Measurements from ENCODE around the gene WDR73.
"Not testable (repeated sequence)": the region's sequence is repeated elsewhere in the genome, so short reads cannot be mapped to it uniquely, and the experiment has no call there.

The WDR73 gene

DNA sequence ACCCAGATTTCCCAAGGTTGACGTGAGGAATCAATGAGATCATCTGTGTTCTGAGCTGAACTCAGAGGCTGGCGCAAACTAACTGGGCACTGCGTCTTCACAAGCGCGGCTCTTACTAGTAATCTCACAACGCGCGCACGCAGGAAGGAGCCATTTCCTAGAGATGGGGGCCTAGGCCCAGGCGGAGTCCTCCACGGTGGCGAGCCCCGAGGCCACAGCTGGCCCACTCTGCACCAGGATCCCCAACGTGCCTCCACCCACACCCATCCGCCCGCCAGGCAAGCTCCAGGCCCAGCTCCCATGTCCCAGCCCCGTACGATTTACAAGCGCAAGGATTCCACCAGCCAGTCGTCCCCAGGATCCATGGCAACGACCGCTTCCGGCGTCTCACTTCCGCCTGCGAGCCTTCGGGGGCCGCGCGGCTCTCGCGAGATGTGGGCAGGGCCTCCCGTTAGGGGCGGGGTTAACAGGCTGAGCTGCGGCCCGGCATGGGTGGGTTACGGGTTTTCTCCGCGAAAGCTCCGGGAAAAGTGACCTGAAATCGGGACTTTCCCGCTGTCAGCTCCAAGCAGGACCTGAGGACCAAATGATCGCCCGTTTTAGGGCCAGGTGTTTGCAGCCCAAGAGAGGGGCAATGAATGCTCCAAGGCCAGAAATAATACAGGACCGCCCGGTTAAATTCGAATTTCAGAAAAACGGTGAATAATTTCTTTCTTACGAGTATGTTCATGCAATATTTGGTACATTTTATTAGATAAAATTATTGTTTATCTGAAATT is at the start of gene WDR73:
TSS of gene WDR73 (minus strand) at position 374 of the 779 bp plus-strand sequence. CDS start at position 365, 9 bp downstream.
- peak; percentile 97 for DNase-seq

DNA sequence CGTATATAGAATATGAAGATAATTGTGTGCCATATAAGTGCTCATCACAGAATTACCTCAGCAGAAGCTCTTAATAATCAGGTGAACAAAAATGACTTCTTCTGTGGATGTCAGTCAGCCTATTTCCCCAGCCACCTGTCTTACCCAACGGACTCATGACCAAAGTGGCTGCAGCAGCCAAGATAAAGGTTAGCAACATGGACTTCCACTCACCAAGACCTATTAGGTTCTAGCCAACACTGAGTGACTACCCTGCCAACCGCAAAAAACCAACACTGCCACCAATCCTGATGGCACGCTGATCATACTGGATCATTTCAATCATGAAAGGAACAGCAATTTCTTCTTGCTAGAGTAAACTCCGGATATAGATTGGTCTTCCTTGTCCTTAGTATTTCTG is 49.7 kb upstream of the WDR73 start:
- no peak for DNase-seq

DNA sequence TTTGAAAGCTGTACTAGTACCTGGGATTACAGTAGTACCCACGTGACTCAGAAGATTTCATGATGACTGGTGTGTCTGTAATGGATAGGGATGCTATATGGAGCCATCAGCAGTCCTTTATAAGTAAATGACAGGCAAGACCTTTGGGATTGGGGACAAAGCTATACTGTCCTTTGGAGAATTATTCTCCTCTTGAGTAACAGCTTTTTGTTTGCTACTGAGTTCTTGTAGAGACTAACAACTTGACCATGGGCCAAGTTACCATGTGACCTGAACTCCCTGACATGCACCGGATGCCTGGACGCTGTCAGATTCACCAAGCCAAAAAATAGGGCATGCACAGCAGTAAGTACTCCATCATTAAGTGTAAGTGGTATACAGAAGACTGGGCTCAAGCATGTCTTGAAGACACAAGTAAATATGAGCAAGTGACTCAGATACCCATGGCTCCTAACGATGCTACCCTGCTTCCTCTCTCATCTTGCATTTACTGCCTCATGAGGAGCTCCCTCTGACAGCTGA is 48.9 kb upstream of the WDR73 start:
- no peak for DNase-seq

DNA sequence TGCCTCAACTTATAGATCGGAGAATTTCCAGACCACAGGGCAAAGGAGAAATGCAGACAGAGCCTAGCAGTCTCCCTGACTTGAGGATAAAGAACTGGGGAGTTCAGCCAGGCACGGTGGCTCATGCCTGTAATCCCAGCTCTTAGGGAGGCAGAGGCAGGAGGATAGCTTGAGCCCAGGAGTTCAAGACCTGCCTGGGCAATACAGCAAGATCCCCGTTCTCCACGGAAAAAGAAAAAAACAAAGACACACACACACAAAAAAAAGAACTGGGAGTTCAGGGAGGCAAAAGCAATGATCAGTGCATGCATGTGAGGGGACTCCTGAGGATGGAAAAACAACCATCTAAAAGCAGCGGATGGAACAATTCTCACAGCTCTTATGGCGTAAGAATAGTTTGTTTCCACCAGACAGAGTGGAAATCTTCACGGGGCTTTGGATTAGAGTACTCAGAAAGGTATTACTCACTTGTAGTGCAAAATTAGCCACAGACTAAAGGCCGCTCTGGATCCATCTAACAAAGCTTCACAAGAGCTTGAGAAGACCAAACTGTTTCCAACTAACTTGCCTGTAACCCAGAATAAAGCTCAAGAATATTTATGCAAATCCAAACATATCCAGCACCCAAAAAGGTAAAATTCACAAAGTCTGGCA is 45.6 kb upstream of the WDR73 start:
- no peak for DNase-seq

DNA sequence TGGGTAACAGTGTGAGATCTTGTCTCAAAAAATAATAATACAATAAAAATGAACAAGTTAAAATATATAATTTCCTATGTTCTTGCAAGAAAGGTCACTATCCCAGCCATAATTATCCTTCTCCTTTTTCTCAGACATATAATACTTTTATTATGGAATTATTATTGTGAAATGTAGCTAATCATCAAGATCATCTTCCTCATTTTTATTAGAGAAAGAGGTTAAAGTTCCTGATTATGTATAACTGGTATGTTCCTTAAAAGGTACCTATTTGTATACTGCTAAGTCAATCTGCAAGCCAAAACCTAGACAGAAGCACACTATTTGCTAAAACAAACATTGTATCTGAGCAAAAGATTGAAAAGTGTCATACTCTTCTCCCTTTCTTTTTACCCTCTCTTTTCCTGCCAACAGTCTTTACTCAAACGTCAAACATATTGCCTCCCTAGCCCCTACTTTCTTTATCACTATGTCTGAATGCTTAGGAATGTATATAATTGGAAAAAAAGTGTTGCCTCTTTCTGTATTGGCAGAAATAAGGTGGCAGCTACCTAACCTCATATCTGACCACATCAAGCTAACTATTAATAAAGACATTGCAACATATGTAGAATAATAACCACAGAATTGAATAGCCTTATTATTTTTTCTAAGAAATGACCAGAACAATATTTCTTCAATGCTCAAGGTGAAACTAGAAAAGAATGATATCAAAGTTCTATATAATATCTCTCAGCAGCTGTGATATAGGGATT is 43.3 kb upstream of the WDR73 start:
- no peak for DNase-seq

DNA sequence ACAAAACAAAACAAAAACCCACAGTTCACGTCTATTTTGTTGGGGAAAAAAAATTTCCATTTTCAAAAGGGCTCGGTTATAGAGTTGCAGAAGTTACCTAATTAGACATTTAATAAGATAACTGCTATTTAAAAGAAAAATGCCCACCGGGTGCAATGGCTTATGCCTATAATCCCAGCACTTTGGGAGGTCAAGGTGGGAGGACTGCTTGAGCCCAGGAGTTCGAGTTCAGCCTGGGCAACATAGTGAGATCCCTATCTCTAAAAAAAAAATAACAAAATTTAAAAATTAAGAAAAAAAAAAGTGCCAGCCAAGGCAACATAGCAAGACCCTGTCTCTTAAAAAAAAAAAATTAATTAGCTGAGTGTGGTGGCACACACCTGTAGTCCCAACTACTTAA is 42.7 kb upstream of the WDR73 start:
- no peak for DNase-seq

DNA sequence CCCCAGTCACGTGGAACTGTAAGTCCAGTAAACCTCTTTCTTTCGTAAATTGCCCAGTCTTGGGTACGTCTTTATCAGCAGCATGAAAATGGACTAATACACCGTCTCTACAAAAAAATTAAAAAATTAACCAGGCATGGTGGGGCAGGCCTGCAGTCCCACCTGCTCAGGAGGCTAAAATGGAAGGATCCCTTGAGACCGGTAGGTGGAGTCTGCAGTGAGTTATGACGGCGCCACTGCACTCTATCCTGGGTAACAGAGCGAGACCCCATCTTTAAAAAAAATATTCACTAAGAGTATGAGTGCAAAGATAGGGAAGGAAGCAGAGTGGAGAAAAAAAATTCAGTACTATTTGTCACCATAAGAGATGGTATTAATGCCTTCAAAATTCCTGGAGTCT is 36.3 kb upstream of the WDR73 start:
- DNase-seq, result no peak

DNA sequence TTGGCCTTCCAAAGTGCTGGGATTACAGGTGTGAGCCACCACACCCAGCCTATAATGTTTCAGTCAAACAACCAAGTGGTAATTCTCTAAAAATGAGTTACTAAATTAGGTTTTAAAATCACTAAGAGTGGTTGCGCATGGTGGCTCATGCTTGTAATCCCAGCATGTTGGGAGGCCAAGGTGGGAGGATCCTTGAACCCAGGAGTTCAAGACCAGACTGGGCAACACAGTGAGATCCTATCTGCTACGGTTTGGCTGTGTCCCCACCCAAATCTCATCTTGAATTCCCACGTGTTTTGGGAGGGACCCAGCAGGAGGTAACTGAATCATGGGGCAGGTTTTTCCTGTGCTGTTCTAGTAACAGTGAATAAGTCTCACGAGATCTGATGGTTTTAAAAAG is 35.8 kb upstream of the WDR73 start:
- DNase-seq, result no peak

DNA sequence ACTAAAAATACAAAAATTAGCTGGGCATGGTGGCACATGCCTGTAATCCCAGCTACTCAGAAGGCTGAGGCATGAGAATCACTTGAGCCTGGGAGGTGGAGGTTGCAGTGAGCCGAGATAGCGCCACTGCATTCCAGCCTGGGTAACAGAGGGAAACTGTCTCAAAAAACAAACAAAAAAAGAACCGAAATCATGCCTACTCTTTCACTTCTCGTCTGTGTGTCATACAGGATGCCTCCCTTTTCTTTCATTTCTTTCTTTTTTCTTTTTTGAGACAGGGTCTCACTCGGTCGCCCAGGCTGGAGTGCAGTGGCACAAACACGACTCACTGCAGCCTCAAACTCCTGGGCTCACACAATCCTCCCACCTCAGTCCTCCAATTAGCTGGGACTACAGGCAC is 32.4 kb upstream of the WDR73 start:
- DNase-seq, result not testable (repeated sequence)

DNA sequence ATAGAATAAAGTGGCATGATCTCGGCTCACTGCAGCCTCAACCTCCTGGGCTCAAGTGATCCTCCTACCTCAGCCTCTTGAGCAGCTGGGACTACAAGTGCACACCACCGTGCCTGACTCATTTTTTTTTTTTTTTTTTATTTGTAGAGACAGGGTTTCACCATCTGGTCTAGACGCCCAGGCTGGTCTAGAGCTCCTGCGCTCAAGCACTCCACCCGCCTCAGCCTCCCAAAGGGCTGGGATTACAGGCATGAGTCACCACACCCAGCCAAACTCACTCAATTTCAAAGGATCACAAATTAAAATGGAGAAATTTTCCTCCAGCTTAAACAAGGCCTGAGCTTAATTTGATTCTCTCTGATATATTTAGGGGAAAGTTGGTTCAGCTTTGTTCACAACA is 31.2 kb upstream of the WDR73 start:
- no peak for DNase-seq

DNA sequence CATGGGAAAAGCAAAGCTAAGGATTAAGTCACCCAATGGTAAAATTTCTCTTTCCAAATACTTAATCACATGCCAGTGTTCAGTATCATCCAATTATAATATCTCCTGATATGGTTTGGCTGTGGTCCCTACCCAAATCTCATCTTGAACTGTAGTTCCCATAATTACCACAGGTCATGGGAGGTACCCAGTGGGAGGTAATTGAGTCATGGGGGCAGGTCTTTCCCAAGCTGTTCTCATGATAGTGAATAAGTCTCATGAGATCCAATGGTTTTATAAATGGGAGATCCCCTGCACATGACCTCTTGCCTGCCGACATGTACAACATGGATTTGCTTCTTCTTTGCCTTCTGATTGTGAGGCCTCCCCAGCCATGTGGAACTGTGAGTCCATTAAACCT is 30.0 kb upstream of the WDR73 start:
- DNase-seq, result no peak

DNA sequence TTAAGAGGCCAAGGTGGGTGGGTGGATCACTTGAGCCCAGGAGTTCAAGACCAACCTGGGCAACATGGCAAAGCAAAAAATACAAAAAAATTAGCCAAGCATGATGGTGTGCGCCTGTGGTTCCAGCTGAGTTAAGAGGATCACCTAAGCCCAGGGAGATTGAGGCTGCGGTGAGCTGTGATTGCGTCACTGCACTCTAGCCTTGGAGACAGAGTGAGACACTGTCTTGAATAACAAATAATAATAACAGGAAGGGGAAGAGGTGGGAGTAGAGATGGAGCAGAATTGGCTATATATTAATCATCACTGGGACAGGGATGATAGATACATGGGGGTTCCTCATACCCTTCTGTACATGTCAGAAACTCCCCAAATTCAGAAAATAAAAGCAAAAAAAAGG is 27.7 kb upstream of the WDR73 start:
- DNase-seq, result no peak

DNA sequence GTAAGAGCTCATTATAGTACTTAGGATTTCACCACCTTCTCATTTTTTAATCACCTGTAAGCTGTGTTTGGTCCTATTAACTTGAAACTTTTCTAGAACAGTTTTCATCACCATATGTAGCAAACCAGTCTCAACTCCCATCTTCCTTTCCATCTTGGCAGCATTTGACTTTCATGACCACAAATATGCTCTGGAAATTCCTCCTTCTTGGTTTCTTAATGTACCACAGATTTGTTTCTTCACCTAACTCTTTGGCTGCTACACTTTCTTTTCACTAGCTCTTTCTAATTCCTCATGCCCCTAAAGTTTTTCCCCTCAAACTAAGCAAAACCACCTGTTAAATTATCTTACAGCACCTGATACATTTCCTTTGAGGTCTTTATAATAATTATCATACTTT is 17.1 kb upstream of the WDR73 start:
- no peak for DNase-seq

DNA sequence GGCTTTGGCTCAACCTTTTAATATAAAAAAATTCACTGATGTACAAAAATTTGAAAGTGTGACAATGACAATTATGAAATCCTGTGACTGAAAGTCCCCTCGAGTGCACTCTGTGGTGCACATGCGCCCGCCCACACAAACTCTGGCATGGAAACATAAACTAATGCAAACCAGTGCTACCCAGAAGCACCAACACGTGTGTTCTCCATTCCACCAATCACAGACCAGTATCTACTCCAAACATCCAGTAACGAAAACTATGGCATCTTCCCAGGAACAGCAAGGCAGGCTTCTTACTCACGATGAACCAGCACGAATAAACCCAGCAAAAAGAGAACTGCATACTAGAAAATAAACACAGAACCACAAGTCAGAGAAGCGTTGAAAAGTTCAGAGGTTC is 15.6 kb upstream of the WDR73 start:
- peak; percentile 55 for DNase-seq

DNA sequence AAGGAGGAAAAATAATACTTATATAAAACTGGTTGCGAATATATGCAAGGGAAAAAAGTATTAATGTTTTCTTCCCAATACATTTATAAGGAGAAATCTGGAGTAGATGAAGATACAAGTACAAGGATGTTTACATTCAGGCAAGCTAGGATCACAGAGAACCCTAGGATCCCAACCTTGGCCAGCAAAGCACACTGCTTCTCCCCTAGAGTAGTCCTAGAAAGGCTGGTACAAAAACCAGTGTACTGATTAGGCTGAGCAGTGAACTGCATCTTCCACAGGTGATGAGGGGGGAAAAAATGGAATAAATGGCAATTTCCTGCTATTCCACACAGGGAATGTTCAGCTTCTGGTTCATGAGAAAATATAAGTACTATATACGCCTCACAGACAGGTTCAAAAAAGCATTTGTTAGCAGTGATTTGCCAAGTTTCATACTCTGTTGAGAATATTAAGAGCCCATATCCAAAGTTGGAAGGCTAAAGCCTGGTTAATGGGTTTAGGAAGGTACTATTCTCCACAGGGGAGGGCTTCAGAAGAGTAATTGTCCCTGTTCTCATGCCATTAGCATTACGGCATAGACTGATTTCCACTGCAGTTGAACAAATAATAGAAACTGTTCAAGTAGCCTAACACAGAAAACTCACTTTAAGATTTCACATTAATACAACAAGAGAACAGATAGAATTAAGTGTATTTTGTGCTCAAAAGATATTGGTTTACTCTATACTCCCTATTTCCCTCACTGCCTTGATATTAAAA is 14.3 kb upstream of the WDR73 start:
- no peak for DNase-seq

DNA sequence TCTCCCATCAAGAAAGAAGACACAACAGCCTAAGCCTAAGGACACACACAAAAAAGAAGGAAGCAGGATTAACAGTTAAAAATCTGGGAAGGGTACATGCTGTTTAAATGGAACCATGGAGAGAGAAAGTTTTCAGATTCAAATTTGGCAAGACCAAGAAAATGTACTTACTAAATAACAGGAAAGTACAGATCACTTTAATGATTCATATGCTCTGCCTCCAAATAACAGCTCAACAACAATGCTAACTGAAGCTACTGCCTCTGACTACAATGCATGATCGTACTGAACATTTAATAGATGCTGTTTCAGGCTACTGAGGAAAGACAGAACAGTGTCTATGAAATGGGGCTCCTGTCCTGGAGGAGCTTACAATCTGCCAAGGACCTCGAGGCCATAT is 12.3 kb upstream of the WDR73 start:
- no peak for DNase-seq

DNA sequence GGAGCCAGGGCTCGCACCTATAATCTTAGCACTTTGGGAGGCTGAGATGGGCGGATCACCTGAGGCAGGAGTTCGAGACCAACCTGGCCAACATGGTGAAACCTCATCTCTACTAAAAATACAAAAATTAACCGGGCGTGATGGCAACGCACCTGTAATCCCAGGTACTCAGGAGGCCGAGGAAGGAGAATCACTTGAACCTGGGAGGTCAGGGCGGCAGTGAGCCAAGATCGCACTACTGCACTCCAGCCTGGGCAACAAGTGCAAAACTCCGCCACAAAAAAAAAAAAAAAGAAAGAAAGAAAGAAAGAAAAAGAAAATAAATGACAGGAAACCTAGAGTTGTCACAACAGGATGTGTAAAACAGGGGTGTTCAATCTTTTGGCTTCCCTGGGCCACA is 6.9 kb upstream of the WDR73 start:
- no peak for DNase-seq

DNA sequence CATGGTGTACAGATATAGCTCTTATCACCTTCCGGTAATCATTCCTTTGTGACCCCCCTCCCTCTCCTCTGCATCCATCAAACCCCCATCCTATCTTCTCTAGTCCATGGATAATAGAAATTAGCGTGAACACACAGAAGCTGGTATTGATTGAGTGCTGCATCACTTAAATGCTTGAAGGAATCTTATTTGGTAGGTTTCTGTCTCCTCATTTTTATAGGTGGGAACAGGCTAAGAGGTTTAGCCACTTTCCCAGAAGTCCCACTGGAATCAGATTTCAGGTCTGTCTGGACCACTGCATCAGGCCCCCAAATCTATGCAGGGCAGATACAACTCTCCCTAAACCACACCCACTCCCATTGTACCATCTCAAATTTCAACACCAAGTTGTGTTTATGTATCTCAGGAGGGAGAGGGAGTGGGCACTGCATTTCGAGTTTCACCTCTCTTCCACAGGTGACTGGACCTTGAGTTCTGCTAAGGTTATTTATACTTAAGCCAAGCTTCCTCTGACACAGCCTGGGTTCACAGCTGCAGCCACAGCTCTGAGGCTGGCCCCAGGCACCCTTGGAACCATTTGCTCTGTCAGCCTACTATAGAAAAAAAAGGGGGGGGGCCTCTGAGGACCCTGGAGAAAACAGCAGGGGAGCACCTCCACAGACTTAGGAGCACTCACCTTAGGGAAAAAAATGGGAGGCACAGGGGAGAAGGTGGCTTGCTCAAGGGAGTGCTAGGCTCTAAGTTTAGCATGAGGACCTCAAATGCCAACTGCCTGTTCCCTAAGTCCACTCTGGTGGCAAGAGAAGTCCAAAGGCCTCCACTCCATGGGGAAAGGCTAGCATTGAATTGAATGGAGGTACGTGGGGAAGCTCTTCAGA is 6.1 kb upstream of the WDR73 start:
- DNase-seq, result no peak

DNA sequence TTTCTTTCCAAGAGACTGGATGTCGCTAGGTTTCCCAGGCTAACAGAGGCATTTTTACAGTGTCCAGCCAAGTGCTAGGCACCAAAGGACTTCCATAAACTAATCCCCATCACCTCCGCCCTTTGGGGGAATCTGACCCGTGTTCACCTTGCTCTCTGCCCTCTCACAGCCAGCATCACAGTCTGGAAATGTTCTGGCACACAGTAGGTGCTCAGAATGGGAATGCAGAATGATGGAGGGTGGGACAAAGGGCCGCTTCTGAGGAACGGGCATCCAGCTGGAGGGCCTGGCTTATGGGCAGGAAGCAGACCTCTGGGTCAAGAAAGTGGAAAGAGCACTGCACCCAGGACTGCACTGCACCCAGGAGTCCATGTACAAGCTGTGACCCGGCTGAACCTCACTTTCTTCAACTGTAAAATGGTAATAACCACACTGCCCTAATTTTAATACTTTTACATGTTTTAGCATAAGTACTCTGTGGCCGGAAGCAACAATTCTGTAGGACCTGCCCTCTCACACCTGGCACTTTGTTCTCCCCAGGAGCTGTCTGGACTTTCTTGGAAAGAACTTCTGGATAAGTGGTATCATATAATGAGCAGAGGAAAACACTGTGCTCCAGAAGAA is 4.8 kb upstream of the WDR73 start:
- DNase-seq, result no peak

DNA sequence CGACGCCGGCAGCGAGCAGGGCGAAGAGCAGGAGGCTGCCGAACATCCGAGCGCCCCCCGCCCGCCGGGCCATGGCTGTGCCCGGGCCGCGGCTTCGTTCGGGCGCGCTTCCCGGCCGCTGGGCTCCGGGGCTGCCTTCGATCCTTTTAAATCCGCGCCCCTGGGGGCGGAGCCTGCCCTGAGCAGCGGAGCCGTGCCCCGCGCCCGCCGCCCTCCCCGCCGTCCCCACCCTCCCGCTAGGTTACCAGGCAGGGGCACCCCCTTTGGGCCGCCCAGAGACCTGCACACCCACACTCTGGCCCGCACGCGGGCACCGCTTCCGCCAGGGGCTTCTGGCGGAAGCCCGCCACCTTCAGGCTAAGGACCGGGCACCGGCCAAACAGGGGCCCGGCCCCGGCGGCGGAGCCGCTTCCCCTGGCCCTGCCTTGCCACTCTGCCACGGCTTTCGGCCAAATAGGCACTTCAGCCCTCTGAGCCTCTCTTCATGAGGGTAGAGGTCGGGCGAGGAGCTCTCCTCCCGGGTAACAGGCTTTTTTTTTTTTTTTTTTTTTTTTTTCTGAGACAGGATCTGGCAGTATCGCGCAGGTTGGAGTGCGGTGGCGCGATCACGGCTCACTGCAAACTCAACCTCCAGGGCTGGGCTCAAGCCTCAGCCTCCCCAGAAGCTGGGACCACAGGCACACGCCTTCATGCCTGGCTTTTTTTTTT is 4.2 kb upstream of the WDR73 start, which contains the start of gene NMB:
TSS of gene NMB (minus strand) at position 120 of the 708 bp plus-strand sequence. CDS start at position 73, 47 bp downstream.
- peak; percentile 84 for DNase-seq

DNA sequence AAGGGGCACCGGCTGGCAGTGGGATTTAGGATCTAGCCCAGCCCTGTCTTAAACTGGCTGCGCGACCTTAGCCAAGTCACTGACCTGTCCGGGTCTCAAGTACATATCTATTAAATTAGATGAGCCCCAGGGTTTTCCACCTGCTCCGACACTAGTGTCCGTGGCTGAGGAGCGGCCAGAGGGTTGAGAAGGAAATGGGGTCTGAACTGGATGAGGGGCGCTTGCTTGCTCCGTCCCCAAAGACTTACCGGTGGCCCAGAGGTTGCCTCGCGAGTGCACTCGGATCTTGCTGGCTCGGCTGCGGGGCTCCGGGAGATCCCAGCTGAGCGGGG is 3.6 kb upstream of the WDR73 start:
- DNase-seq, result no peak

Data from activated naive CD4-positive, alpha-beta T cell treated with anti-CD3 and anti-CD28 coated beads, Interleukin-2, amount 50 U/mL, for 16 hours (primary cell).